IPS DF 4.7 (cell line): ENCODE data around the gene UBE3C.
A peak's percentile ranks its signal among the peaks of the same experiment; 100 is the strongest.
"Not testable (repeated sequence)": the region's sequence is repeated elsewhere in the genome, so short reads cannot be mapped to it uniquely, and the experiment has no call there.

Source experiments
- DNase-seq: peaks from one replicate; pipeline ENCODE4 v3.0.0-alpha.2; 2013; ENCODE audit warnings: low spot score; ENCODE audit errors: extremely low read depth

UBE3C gene

DNA sequence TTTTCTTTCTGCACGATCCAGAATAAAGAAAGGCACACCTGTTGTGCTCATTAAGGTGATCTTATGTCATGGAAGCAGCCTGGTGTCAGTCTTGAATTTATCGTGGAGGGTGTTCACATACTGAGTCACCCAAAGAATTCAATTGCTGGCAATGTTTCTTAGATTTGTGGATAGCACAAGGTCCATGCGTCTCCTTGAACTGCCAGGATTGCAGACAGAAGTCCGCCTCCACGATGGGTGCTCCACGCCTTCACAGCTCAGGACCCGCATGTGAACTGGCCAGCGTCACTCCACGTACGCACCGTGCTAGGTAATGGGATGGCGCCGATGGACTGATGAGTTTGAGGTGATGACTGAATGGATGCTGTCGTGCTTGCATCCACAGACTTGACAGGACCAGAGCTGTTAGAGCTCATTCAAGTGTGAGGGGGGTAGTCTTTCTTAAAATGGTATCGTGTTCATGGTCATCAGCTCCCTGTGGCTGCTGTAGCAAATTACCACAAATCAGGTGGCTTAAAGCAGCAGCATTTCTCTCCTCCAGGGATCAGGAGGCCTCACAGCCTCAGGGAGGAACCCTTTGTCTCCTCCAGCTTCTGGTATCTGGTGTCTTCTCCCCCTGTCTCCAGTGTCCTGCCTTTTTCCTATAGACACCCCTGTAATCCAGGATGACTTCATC lies 132.7 kb downstream of the UBE3C start:
- DNase-seq, result no peak

DNA sequence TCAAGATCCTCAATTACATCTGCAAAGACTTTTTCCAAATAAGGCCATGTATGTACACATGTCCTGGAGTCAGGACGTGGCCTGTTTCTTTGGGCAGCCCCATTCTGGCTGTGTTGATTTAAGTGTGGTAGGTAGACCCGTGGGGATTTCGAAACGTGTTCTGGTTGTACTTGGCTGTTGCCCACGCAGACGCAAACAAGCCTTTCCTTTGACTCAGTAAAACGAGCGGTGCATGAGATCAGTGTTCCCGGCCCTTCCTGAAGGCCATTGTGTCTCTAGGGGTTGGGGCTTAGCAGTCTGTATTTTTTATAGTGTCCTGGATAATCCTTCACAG lies 133.2 kb downstream of the UBE3C start:
- no peak for DNase-seq

DNA sequence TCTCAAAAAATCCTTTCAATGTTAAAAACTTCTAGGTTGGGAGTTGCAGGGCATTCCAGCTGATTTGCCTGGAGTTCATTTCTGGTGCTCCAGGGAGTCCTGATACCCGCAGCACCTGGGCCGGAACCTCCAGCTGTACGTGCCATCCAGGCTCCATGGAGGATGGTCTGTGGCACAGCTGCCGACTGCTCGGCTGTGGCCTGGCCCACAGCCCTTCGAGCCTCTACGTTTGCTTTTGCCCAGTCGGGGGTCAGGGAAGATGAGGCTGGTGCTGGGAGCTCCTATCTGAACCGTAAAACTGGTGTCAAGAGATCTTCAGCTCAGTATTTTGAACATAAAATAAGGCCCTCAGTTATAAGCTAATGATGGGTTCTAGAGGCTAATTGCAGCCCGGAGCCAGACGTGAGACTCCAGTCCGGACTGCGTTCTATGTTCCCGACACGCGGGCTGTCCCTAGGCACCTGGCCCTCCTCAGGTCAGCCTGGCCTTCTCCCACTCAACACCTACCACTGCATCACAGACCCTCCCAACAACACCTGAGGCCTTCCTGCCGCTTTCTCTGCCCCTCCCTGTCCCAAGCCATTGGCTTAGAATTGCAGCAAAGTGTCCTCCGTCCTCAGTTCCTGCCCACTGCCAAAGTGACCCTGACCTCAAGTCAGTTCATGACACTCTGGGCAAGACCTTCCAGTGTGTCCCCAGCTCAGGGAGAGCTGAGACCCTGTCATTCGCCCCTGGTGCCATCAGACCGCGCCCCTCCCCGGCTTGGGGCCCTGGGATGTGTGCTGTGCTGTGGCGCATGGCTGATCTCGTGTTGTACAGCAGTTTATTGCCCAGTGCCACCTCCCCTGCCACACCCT lies 133.9 kb downstream of the UBE3C start:
- no peak for DNase-seq

GRCh38 chr7:157273208-157274093 lies 134.7 kb downstream of the UBE3C start:
- DNase-seq, result peak; percentile 38

- DNase-seq, result not testable (repeated sequence)
These were observed 135.4 kb downstream of the UBE3C start for GRCh38 chr7:157274094-157274634.

DNA sequence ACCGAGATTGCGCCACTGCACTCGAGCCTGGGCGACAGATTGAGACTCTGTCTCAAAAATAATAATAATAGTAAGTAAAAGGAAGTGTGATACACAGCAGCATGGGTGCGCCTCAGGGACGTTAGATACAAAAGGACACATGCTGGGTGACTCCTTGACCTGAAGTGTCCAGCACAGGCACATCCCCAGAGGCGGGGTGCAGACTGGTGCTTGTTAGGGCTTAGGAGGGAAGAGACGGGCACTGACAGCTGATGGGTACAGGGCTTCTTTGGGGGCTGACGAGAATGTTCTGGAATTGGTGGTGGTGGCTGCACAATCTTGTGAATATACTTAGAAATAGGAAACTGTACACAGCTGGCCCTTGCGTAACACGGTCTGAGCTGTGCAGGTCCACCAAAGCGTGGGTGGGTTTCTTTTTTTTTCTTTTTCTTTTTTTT lies 136.3 kb downstream of the UBE3C start:
- no peak for DNase-seq

GRCh38 chr7:157276091-157276561 lies 137.4 kb downstream of the UBE3C start:
- DNase-seq, result no peak

DNA sequence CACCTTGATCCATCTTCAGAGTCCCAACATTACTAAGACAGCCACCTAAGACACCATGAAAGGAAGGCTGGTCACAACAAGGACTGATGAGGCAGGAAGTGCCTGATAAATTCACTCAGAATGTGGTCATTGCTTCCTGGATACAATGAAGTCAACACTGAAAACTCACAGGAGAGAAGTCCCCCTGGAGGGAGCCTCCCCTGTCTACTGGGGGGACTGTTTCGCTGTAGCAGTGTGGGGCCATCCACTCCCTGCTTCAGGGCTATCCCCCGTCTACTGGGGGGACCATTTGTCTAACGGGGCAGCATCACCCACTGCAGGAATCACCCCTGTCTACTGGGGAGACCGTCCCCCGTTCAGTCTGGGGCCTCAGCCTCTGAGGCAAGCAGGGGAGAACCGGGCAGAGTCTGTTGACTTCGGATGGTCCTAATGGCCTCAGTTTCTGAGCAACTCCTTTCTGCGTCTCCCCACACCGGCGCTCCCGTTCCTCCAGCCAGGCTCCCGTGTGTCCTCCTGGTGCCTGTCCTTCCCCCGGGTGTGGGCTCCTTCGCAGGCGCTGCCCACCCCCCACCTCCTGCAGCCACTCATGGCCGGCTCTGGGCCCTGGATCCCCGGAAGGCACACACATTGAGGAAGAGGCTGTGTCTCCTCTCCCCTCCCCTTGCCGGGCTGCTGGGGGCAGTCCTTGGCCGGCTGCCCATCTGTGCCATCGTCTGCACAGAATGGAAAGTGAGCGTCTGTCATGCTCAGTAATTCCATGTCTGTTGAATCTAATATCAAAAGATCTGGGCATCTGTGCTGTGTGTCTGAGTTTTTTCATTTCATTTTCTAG lies 138.2 kb downstream of the UBE3C start:
- DNase-seq, result no peak

DNA sequence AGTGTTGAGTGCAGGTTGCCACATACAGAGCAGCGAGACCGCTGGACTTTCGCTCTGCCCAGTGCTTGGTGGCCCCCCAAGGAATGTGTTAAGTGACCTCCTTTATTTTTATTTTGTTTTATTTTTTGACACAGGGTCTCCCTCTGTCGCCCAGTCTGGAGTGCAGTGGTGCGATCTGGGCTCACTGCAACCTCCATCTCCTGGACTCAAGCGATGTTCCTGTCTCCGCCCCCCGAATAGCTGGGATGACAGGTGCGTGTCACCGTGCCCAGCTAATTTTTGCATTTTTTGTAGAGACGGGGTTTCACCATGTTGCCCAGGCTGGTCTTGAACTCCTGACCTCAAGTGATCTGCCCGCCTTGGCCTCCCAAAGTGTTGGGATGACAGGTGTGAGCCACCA lies 138.8 kb downstream of the UBE3C start:
- DNase-seq, result not testable (repeated sequence)

DNA sequence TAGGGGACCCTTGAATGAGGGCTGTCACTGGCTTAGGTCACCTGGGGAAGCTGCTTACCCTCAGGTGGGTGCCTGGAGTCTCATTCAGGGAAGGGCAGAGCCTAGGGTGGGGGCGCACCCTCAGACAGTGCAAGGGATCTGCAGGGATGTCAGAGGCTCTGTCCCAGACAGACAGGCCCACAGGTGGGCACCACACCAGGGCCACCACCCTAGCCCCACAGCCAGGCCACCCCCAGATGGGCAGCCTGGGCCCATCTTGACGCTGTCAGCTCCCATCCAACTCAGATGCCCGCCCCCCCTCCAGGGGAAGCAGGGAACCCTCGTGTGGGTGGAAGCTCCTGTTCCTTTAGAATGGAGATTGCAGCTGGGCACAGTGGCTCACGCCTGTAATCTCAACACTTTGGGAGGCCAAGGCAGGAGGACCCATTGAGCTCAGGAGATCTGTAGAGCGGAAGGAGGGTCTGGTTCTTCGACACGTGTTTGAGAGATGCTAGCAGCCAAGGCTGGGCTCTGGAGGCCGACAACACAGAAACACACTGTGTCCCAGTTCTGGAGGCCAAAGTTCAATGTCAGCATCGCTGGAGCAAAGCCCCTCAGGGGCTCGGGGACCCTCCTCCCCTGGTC lies 139.6 kb downstream of the UBE3C start:
- no peak for DNase-seq

GRCh38 chr7:157278791-157279724 lies 140.3 kb downstream of the UBE3C start:
- no peak for DNase-seq

DNA sequence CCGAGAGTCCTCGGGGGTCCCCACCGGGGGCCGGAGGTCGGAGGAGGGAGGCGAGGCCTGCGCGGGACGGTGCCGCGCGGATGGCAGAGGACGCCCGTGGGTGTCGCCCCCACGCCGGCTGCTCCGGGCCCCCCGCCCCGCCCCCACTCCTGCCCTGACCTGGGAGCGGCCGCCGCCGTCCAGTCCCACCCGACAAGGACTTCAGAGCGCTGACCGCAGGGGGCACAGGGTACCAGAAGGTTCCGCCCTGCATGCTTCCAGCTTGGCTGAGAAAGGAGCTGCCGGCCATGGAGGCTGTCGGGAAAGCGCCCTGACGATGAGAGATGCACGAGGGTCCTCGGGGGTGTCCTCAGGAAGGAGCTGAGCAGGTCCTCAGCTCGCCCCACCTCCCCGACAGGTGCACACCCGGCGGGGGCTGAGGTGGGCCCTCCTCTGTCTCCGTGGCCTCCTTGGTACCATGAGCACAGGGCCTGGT lies 141.1 kb downstream of the UBE3C start:
- DNase-seq, result no peak

GRCh38 chr7:157280216-157280841 lies 141.6 kb downstream of the UBE3C start:
- no peak for DNase-seq

GRCh38 chr7:157281221-157281998 lies 142.7 kb downstream of the UBE3C start:
- no peak for DNase-seq

GRCh38 chr7:157282141-157282801 lies 143.5 kb downstream of the UBE3C start:
- no peak for DNase-seq

DNA sequence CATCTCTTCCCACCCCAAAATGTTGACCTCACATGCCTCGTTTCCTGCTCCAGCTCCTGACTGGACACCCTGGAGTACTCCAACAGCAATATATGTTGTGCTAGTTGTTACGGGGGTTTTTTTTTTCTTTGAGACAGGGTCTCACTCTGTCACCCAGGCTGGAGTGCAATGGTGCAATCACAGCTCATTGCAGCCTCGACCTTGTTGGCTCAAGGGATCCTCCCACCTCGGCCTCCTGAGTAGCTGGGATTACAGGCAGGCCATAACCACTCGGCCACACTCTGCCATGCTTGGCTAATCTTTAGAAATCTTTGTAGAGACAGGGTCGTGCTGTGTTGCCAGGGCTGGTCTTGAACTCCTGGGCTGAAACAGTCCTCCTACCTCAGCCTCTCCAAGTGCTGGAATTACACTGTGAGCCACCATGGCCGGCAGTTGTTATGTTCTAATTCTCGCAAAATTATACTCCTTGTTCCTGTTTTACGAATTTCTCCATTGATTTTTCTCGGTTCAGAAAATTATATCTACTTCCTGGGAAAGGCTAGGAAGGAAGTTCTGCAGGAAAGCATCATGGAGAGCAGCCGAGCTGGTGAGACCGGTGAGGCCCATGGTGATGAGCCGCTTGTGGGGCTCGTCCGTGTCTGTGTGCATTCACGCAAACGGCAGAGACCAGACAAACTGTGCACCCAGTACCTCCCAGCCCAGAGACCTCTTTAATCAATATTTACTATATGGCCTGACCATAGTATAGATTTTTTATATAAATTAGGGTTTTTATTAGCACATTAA lies 145.7 kb downstream of the UBE3C start:
- no peak for DNase-seq
